AG09309 (cell line): Measurements from ENCODE around the gene IRF7.
"Not testable (repeated sequence)": the region's sequence is repeated elsewhere in the genome, so short reads cannot be mapped to it uniquely, and the experiment has no call there.

Experiments
- DNase-seq: peaks from one replicate; pipeline ENCODE4 v3.0.0-alpha.2; 2010; ENCODE audit warnings: low read depth
- H3K4me3 ChIP-seq: 2 replicates; pipeline ENCODE4 v1.5.1; 2011; ENCODE audit warnings: mild to moderate bottlenecking, low read depth, low read length, moderate library complexity; ENCODE audit not compliant: control insufficient read depth
- CTCF ChIP-seq: IDR thresholded peaks from 2 replicates; pipeline ENCODE4 v1.5.1; 2011; ENCODE audit warnings: mild to moderate bottlenecking, low read depth, low read length, inconsistent platforms; ENCODE audit not compliant: insufficient read depth, control insufficient read depth; ENCODE audit errors: missing control alignments

Gene IRF7

GRCh38 chr11:578276-579035 lies 37.3 kb downstream of the IRF7 start:
- H3K4me3 ChIP-seq: peak overlapping the region; percentile 96; the same call in 1 of the 2 replicates
- no peak for TF ChIP-seq CTCF
- DNase-seq: no peak

- DNase-seq: no peak
- peak overlapping the region; percentile 96 for H3K4me3 ChIP-seq
- TF ChIP-seq CTCF: no peak
These were observed 38.2 kb downstream of the IRF7 start for GRCh38 chr11:577611-577894.

GRCh38 chr11:576811-577610 lies 38.7 kb downstream of the IRF7 start:
- TF ChIP-seq CTCF: no peak
- DNase-seq: no peak
- H3K4me3 ChIP-seq: peak overlapping the region; percentile 96

GRCh38 chr11:575996-576768 lies 39.6 kb downstream of the IRF7 start, which contains the start of gene PHRF1:
Gene PHRF1 (plus strand): TSS chr11:576470. CDS start chr11:581513, 5,043 bp downstream.
- TF ChIP-seq CTCF: no peak
- peak within 1 kb of the TSS; percentile 96 for H3K4me3 ChIP-seq
- DNase-seq: peak; percentile 79

GRCh38 chr11:575313-575995 lies 40.3 kb downstream of the IRF7 start:
- no peak for TF ChIP-seq CTCF
- peak overlapping the region; percentile 51 for H3K4me3 ChIP-seq
- DNase-seq: no peak

- H3K4me3 ChIP-seq: peak overlapping the region; percentile 51
- no peak for TF ChIP-seq CTCF
- no peak for DNase-seq
These were observed 41.0 kb downstream of the IRF7 start for GRCh38 chr11:574632-575312.

- not testable (repeated sequence) for DNase-seq, H3K4me3 ChIP-seq
These were observed 41.6 kb downstream of the IRF7 start for GRCh38 chr11:574031-574570.
